H9 (cell line): ENCODE results near the gene HSPH1. TPM values are rescaled to one million over a fixed set of nuclear protein-coding genes. Genes with fewer than 3 reads are reported as not detected.

Experiments used
- DNase-seq: peaks from one replicate; pipeline ENCODE4 v3.0.0-alpha.2; 2017
- H2AFZ ChIP-seq: one replicate; pipeline ENCODE4 v1.6.1; 2013; ENCODE audit warnings: mild to moderate bottlenecking, low read length, control low read depth, moderate library complexity
- H2AK5ac ChIP-seq: 2 replicates; pipeline ENCODE4 v1.6.1; 2013; ENCODE audit warnings: low read length, control low read depth, mixed read lengths; ENCODE audit not compliant: insufficient read length
- H2BK120ac ChIP-seq: one replicate; pipeline ENCODE4 v1.6.1; 2013; ENCODE audit warnings: low read depth, mild to moderate bottlenecking, low read length, control low read depth, inconsistent platforms; ENCODE audit not compliant: poor library complexity, severe bottlenecking
- H2BK12ac ChIP-seq: 2 replicates; pipeline ENCODE4 v1.6.1; 2013; ENCODE audit warnings: low read length, control low read depth, mixed read lengths, low read depth; ENCODE audit not compliant: insufficient read length
- H2BK15ac ChIP-seq: 2 replicates; pipeline ENCODE4 v1.6.1; 2013; ENCODE audit warnings: low read depth, low read length, control low read depth
- H2BK20ac ChIP-seq: one replicate; pipeline ENCODE4 v1.6.1; 2013; ENCODE audit warnings: low read depth, mild to moderate bottlenecking, low read length, control low read depth, inconsistent platforms; ENCODE audit not compliant: poor library complexity, severe bottlenecking
- H2BK5ac ChIP-seq: 2 replicates; pipeline ENCODE4 v1.6.1; 2013; ENCODE audit warnings: low read length, control low read depth, mixed read lengths; ENCODE audit not compliant: insufficient read length
- H3K14ac ChIP-seq: 2 replicates; pipeline ENCODE4 v1.6.1; 2013; ENCODE audit warnings: low read length, control low read depth; ENCODE audit not compliant: insufficient read depth
- H3K18ac ChIP-seq: 2 replicates; pipeline ENCODE4 v1.6.1; 2013; ENCODE audit warnings: low read depth, mild to moderate bottlenecking, mixed read lengths, low read length, control low read depth; ENCODE audit not compliant: insufficient read length
- H3K23ac ChIP-seq: 2 replicates; pipeline ENCODE4 v1.6.1; 2013; ENCODE audit warnings: low read length, control low read depth, mixed read lengths, low read depth; ENCODE audit not compliant: insufficient read length
- H3K23me2 ChIP-seq: 2 replicates; pipeline ENCODE4 v1.6.1; 2013; ENCODE audit warnings: low read depth, mild to moderate bottlenecking, mixed read lengths, low read length, control low read depth; ENCODE audit not compliant: insufficient read length, poor library complexity, severe bottlenecking
- H3K27ac ChIP-seq: 2 replicates; pipeline ENCODE4 v1.5.1; 2013; ENCODE audit warnings: low read length, control low read depth, mixed read lengths, low read depth; ENCODE audit not compliant: insufficient read length
- H3K27me3 ChIP-seq: 2 replicates; pipeline ENCODE4 v1.6.1; 2013; ENCODE audit warnings: low read length, control low read depth, inconsistent platforms; ENCODE audit not compliant: insufficient read depth
- H3K4ac ChIP-seq: 2 replicates; pipeline ENCODE4 v1.6.1; 2013; ENCODE audit warnings: low read depth, mild to moderate bottlenecking, control low read depth, inconsistent platforms, low read length, moderate library complexity
- H3K4me1 ChIP-seq: 2 replicates; pipeline ENCODE4 v1.6.1; 2013; ENCODE audit warnings: low read length, control low read depth, inconsistent platforms; ENCODE audit not compliant: insufficient read depth
- H3K4me2 ChIP-seq: 2 replicates; pipeline ENCODE4 v1.6.1; 2013; ENCODE audit warnings: low read length, control low read depth, mixed read lengths; ENCODE audit not compliant: insufficient read length, insufficient read depth
- H3K56ac ChIP-seq: 2 replicates; pipeline ENCODE4 v1.6.1; 2013; ENCODE audit warnings: low read depth, mild to moderate bottlenecking, mixed read lengths, low read length, control low read depth; ENCODE audit not compliant: insufficient read length
- H3K79me1 ChIP-seq: 2 replicates; pipeline ENCODE4 v1.6.1; 2013; ENCODE audit warnings: low read depth, mild to moderate bottlenecking, moderate library complexity, low read length, control low read depth, inconsistent platforms; ENCODE audit not compliant: insufficient read depth, poor library complexity, severe bottlenecking
- H3K79me2 ChIP-seq: 2 replicates; pipeline ENCODE4 v1.6.1; 2013; ENCODE audit warnings: low read length, control low read depth, inconsistent platforms; ENCODE audit not compliant: insufficient read depth
- H3K9ac ChIP-seq: 2 replicates; pipeline ENCODE4 v1.6.1; 2013; ENCODE audit warnings: low read length, control low read depth, mixed read lengths; ENCODE audit not compliant: insufficient read length; ENCODE audit errors: extremely low read depth
- H3K9me3 ChIP-seq: one replicate; pipeline ENCODE4 v1.6.1; 2013; ENCODE audit warnings: low read depth, low read length, inconsistent platforms; ENCODE audit not compliant: control insufficient read depth
- H3T11ph ChIP-seq: one replicate; pipeline ENCODE4 v1.6.1; 2013; ENCODE audit warnings: mild to moderate bottlenecking, low read length, control low read depth, inconsistent platforms
- H4K20me1 ChIP-seq: one replicate; pipeline ENCODE4 v1.6.1; 2013; ENCODE audit not compliant: control insufficient read depth, insufficient read length, insufficient read depth
- H4K5ac ChIP-seq: 2 replicates; pipeline ENCODE4 v1.6.1; 2013; ENCODE audit warnings: low read depth, mild to moderate bottlenecking, mixed read lengths, low read length, control low read depth; ENCODE audit not compliant: insufficient read length
- H4K8ac ChIP-seq: replicated peaks from 2 replicates; pipeline ENCODE4 v1.6.1; 2013; ENCODE audit warnings: low read length, control low read depth, mixed read lengths, low read depth; ENCODE audit not compliant: insufficient read length
- H4K91ac ChIP-seq: 2 replicates; pipeline ENCODE4 v1.6.1; 2013; ENCODE audit warnings: low read depth, mild to moderate bottlenecking, moderate library complexity, mixed read lengths, low read length, control low read depth; ENCODE audit not compliant: insufficient read length
- H3K27ac Mint-ChIP-seq, 3 experiments: 2 replicates in 2 of 3; 3 replicates in 1 of 3; pipeline ENCODE4 v1.8.0; 2020 to 2021; ENCODE audit warnings: mixed read lengths in 3 of 3, mild to moderate bottlenecking in 1 of 3, moderate library complexity in 1 of 3
- H3K27me3 Mint-ChIP-seq: 2 replicates; pipeline ENCODE4 v1.8.0; 2021; ENCODE audit warnings: low read depth, mild to moderate bottlenecking, moderate library complexity, mixed read lengths
- H3K36me3 Mint-ChIP-seq, 3 experiments: 2 replicates in 2 of 3; 3 replicates in 1 of 3; pipeline ENCODE4 v1.8.0; 2020 to 2021; ENCODE audit warnings: low read depth in 3 of 3, mixed read lengths in 3 of 3; ENCODE audit not compliant: insufficient read depth in 1 of 3
- H3K4me1 Mint-ChIP-seq, 2 experiments: 2 replicates each; pipeline ENCODE4 v1.8.0; 2020; ENCODE audit warnings: mixed read lengths in 2 of 2
- H3K4me3 Mint-ChIP-seq, 2 experiments: 2 replicates in 1 of 2; 3 replicates in 1 of 2; pipeline ENCODE4 v1.8.0; 2020 to 2021; ENCODE audit warnings: mild to moderate bottlenecking in 2 of 2, mixed read lengths in 2 of 2, moderate library complexity in 1 of 2
- H3K9me3 Mint-ChIP-seq, 2 experiments: 2 replicates in 1 of 2; 3 replicates in 1 of 2; pipeline ENCODE4 v1.8.0; 2020; ENCODE audit warnings: mild to moderate bottlenecking in 2 of 2, mixed read lengths in 2 of 2, moderate library complexity in 1 of 2
- CTCF ChIP-seq: fragments of 200-600 bp; sonication (generic); conservative IDR thresholded peaks from 3 replicates; pipeline ENCODE4 v1.8.0; 2021; ENCODE audit warnings: antibody characterized with exemption, mild to moderate bottlenecking
- WGBS: extraction: QIAGEN DNeasy Blood & Tissue Kit; methylation state at CpG from one replicate; pipeline ENCODE4 v1.1.7; 2013; ENCODE audit warnings: missing lambda C conversion rate, low lambda C conversion rate, mixed read lengths; ENCODE audit not compliant: insufficient read length; ENCODE audit errors: extremely low coverage; 5-methylcytosine and 5-hydroxymethylcytosine counted together
- total RNA-seq: library from RNA; stranded (reverse); gene quantifications from 2 replicates; pipeline ENCODE4 v1.2.1, GENCODE V29; 2021

HSPH1 gene
- total RNA-seq, 1 experiment from 2014 or later: 141 TPM

GRCh38 chr13:31168736-31169135 lies 7.0 kb upstream of the HSPH1 start:
- no peak for TF ChIP-seq CTCF
- no peaks in the 10 kb centered on the region for H3K79me2 ChIP-seq
- H4K5ac ChIP-seq: no peak overlapping the region
- H4K91ac ChIP-seq: no peak overlapping the region
- Mint-ChIP-seq H3K4me3 (no peak overlapping the region), H3K27ac (0 out of 7 replicates have a peak overlapping the region, but pooled peaks of 1 of the 3 experiments have one; percentile 36), H3K4me1 (peaks cover 8 to 9% of the 10 kb centered on the region in 2 experiments), H3K27me3 (no peaks in the 10 kb centered on the region), H3K36me3 (no peaks in the 10 kb centered on the region; a peak in 1 of 7 replicates), H3K9me3 (no peaks in the 10 kb centered on the region)
- no peak overlapping the region for H4K8ac ChIP-seq
- H3T11ph ChIP-seq: no peak overlapping the region
- H2BK12ac ChIP-seq: no peak overlapping the region
- no peak overlapping the region for H3K4me2 ChIP-seq
- H2AK5ac ChIP-seq: no peak overlapping the region
- no peak overlapping the region for H2BK120ac ChIP-seq
- H3K4me1 ChIP-seq: 0 out of 2 replicates have a peak, but pooled peaks cover 4% of the 10 kb centered on the region
- no peaks in the 10 kb centered on the region for H3K23me2 ChIP-seq
- no peak overlapping the region for H3K4ac ChIP-seq
- no peak overlapping the region for H3K27ac ChIP-seq
- no peak overlapping the region for H3K23ac ChIP-seq
- H3K27me3 ChIP-seq: no peaks in the 10 kb centered on the region
- H4K20me1 ChIP-seq: no peaks in the 10 kb centered on the region
- no peak overlapping the region for H3K14ac ChIP-seq
- no peak overlapping the region for H3K9ac ChIP-seq
- no peaks in the 10 kb centered on the region for H3K9me3 ChIP-seq
- H3K56ac ChIP-seq: no peak overlapping the region
- no peak overlapping the region for H2BK5ac ChIP-seq
- H2BK15ac ChIP-seq: no peak overlapping the region
- no peak overlapping the region for H2BK20ac ChIP-seq
- H3K18ac ChIP-seq: no peak overlapping the region
- no peak overlapping the region for H2AFZ ChIP-seq
- DNase-seq: no peak
- H3K79me1 ChIP-seq: no peaks in the 10 kb centered on the region
- no CpG with 5 or more reads among the region's 11 CpGs for WGBS
